HEK293 (cell line): Measurements from ENCODE around the gene LRP1-AS.

Experiments
- CTCF ChIA-PET: fragments of 350-600 bp; formaldehyde crosslinking; extraction: SDS; loops from one replicate; lab custom pipeline; 2021; ENCODE audit warnings: antibody characterized with exemption; lab: Yijun Ruan, JAX
- POLR2A ChIA-PET: fragments of 300-600 bp; formaldehyde crosslinking; extraction: SDS; loops from one replicate; lab custom pipeline; 2020; ENCODE audit warnings: antibody characterized with exemption, inconsistent platforms; lab: Yijun Ruan, JAX
- H3K27ac ChIP-seq: fragments of 200-500 bp; sonication (Bioruptor generic); 2 replicates; pipeline ENCODE4 v1.5.1; 2014; ENCODE audit warnings: low read depth, low read length, control low read depth, inconsistent platforms; ENCODE audit errors: extremely low read depth
- H3K36me3 ChIP-seq, 2 experiments: fragments of 200-500 bp in 1 of 2; sonication (Bioruptor generic) in 1 of 2; 1 replicate in 1 of 2; 2 replicates in 1 of 2; pipeline ENCODE4 v1.5.1; 2014 to 2017; ENCODE audit warnings: inconsistent platforms in 2 of 2, low read length in 2 of 2; ENCODE audit not compliant: control insufficient read depth in 2 of 2, insufficient read depth in 1 of 2
- H3K4me1 ChIP-seq: fragments of 200-500 bp; sonication (Bioruptor generic); 2 replicates; pipeline ENCODE4 v1.5.1; 2014; ENCODE audit warnings: mild to moderate bottlenecking, low read length, inconsistent platforms; ENCODE audit not compliant: control insufficient read depth, insufficient read depth
- H3K4me3 ChIP-seq: 2 replicates; pipeline ENCODE4 v1.5.1; 2011; ENCODE audit warnings: low read depth, mild to moderate bottlenecking, control low read depth, low read length, moderate library complexity
- H3K9me3 ChIP-seq: fragments of 200-500 bp; sonication (Bioruptor generic); 2 replicates; pipeline ENCODE4 v1.5.1; 2014; ENCODE audit warnings: low read depth, low read length, inconsistent platforms; ENCODE audit not compliant: control insufficient read depth, insufficient read depth
- KLF1 ChIP-seq: fragments of 450-650 bp; formaldehyde crosslinking; IDR thresholded peaks from 2 replicates; pipeline ENCODE4 v1.5.1; 2016; ENCODE audit warnings: missing biosample characterization, missing genetic modification characterization
- PRDM10 ChIP-seq: fragments of 450-650 bp; formaldehyde crosslinking; IDR thresholded peaks from 2 replicates; pipeline ENCODE4 v1.5.1; 2016; ENCODE audit warnings: missing biosample characterization, missing genetic modification characterization
- REST ChIP-seq: fragments of 450-650 bp; formaldehyde crosslinking; IDR thresholded peaks from 2 replicates; pipeline ENCODE4 v1.5.1; 2016; ENCODE audit warnings: missing biosample characterization, missing genetic modification characterization
- ZBTB20 ChIP-seq: fragments of 450-650 bp; formaldehyde crosslinking; IDR thresholded peaks from 2 replicates; pipeline ENCODE4 v1.5.1; 2016; ENCODE audit warnings: missing biosample characterization, missing genetic modification characterization
- ZBTB48 ChIP-seq: fragments of 450-650 bp; formaldehyde crosslinking; IDR thresholded peaks from 2 replicates; pipeline ENCODE4 v1.5.1; 2016; ENCODE audit warnings: missing biosample characterization, missing genetic modification characterization
- ZNF214 ChIP-seq: fragments of 450-650 bp; formaldehyde crosslinking; IDR thresholded peaks from 2 replicates; pipeline ENCODE4 v1.5.1; 2017; ENCODE audit warnings: missing biosample characterization, mild to moderate bottlenecking, missing genetic modification characterization, borderline replicate concordance
- ZNF341 ChIP-seq: fragments of 450-650 bp; formaldehyde crosslinking; IDR thresholded peaks from 2 replicates; pipeline ENCODE4; 2016; ENCODE audit warnings: low read depth, missing biosample characterization, missing genetic modification characterization
- ZNF354C ChIP-seq: fragments of 450-650 bp; formaldehyde crosslinking; IDR thresholded peaks from 2 replicates; pipeline ENCODE4 v1.5.1; 2016; ENCODE audit warnings: missing biosample characterization, missing genetic modification characterization, low read depth, borderline replicate concordance
- ZNF473 ChIP-seq: fragments of 450-650 bp; formaldehyde crosslinking; IDR thresholded peaks from 2 replicates; pipeline ENCODE4 v1.5.1; 2017; ENCODE audit warnings: missing biosample characterization, missing genetic modification characterization
- ZNF549 ChIP-seq: fragments of 450-650 bp; IDR thresholded peaks from 2 replicates; pipeline ENCODE4 v1.5.1; 2018; ENCODE audit warnings: missing biosample characterization, missing genetic modification characterization, mild to moderate bottlenecking, inconsistent platforms, moderate library complexity
- ZNF692 ChIP-seq: fragments of 450-650 bp; formaldehyde crosslinking; IDR thresholded peaks from 2 replicates; pipeline ENCODE4 v1.5.1; 2016; ENCODE audit warnings: missing biosample characterization, missing genetic modification characterization
- ZNF776 ChIP-seq: fragments of 450-650 bp; formaldehyde crosslinking; IDR thresholded peaks from 2 replicates; pipeline ENCODE4 v1.5.0; 2017; ENCODE audit warnings: missing biosample characterization, missing genetic modification characterization, borderline replicate concordance

The LRP1-AS gene

GRCh38 chr12:57139796-57140649 is 7.4 kb downstream of the LRP1-AS start (continued):
- no peak for TF ChIP-seq PRDM10 (tag by site-specific recombination)
- TF ChIP-seq ZNF473 (tag by site-specific recombination) = no peak

- Histone ChIP-seq H3K36me3 (peaks cover 0 to 57% of the 10 kb centered on the region in 2 experiments; a peak in 2 of 3 replicates), H3K4me1 (no peaks in the 10 kb centered on the region), H3K27ac (no peak overlapping the region), H3K4me3 (no peak overlapping the region), H3K9me3 (no peaks in the 10 kb centered on the region)
- CTCF ChIA-PET = interaction anchor here (0.7 to 0.8 kb wide), 2 partner anchors 8 to 14 kb away, joined by 5 read pairs; no protein-coding TSS in a partner anchor
- POLR2A ChIA-PET = interaction anchor here (1.2 kb wide), 1 partner anchor 10 kb away, joined by 3 read pairs; the partner anchor contains the start of gene LRP1
- TF ChIP-seq ZNF776 (tag by site-specific recombination) (no peak), KLF1 (tag by site-specific recombination) (0 out of 2 replicates have a peak, but pooled peaks have one; percentile 33), ZNF341 (tag by site-specific recombination) (peak; percentile 40)
Measured at GRCh38 chr12:57138526-57139272, 8.7 kb downstream of the LRP1-AS start.

GRCh38 chr12:57135527-57136326 is 11.7 kb downstream of the LRP1-AS start:
- Histone ChIP-seq H3K4me3 (no peak overlapping the region), H3K27ac (no peak overlapping the region), H3K4me1 (no peaks in the 10 kb centered on the region; the same call in 1 of the 2 replicates), H3K36me3 (peaks cover 0 to 27% of the 10 kb centered on the region in 2 experiments; a peak in 2 of 3 replicates), H3K9me3 (no peaks in the 10 kb centered on the region)
- CTCF ChIA-PET = interaction anchor here (0.6 to 2.7 kb wide), 6 partner anchors 8 to 107 kb away, joined by 3 to 10 read pairs (median 3); partner anchors contain the start of gene LRP1
- TF ChIP-seq ZBTB20 = peak; percentile 57
- TF ChIP-seq ZNF214 = no peak
- POLR2A ChIA-PET = interaction anchor here (0.6 to 1.3 kb wide), 2 partner anchors 8 to 934 kb away, joined by 5 to 10 read pairs; partner anchors contain the start of gene LRP1

- TF ChIP-seq ZNF692 = no peak
- TF ChIP-seq ZNF549 (tag by site-specific recombination) = no peak
- TF ChIP-seq ZNF776 (tag by site-specific recombination) = no peak
- no peak for TF ChIP-seq ZNF354C
- TF ChIP-seq REST (tag by site-specific recombination) = no peak
- TF ChIP-seq ZBTB48 (tag by site-specific recombination) = no peak
- no peak overlapping the region for H3K27ac ChIP-seq
- POLR2A ChIA-PET = interaction anchor here (0.6 kb wide), 1 partner anchor 933 kb away, joined by 5 read pairs; no protein-coding TSS in a partner anchor
- no peaks in the 10 kb centered on the region for H3K9me3 ChIP-seq
- H3K4me1 ChIP-seq = no peaks in the 10 kb centered on the region; the same call in 1 of the 2 replicates
- peaks cover 0 to 21% of the 10 kb centered on the region in 2 experiments; a peak in 1 of 3 replicates for H3K36me3 ChIP-seq
- H3K4me3 ChIP-seq = no peak overlapping the region
- CTCF ChIA-PET = interaction anchor here (0.6 to 2.7 kb wide), 3 partner anchors 11 to 107 kb away, joined by 3 to 10 read pairs (median 3); no protein-coding TSS in a partner anchor
Measured at GRCh38 chr12:57134949-57135348, 12.5 kb downstream of the LRP1-AS start.
